ENCODE measurements around the gene TOMM6. TPM values are rescaled to one million over a fixed set of nuclear protein-coding genes. Genes with fewer than 3 reads are reported as not detected.

Gene TOMM6
- polyA plus RNA-seq, 1 of the 3 experiments (the other 2 are of a cell fraction), result 493 TPM

- TF ChIP-seq REST (IDR thresholded peaks at IDR 0.05; ENCODE audit: low read depth, low read length), result no peak
- TF ChIP-seq ZBTB33 (IDR thresholded peaks at IDR 0.05; ENCODE audit: borderline replicate concordance, low read depth), result no peak
Measured at GRCh38 chr6:41785254-41785653, 2.2 kb upstream of the TOMM6 start (continued).

GRCh38 chr6:41785689-41786450 lies 1.6 kb upstream of the TOMM6 start:
- TF ChIP-seq USF2 (IDR thresholded peaks at IDR 0.05; ENCODE audit: borderline replicate concordance, low read depth, low read length) (no peak), RXRA (IDR thresholded peaks at IDR 0.05; ENCODE audit: borderline replicate concordance, low read depth) (no peak), TEAD4 (IDR thresholded peaks at IDR 0.05; ENCODE audit: borderline replicate concordance, insufficient read depth) (no peak), FOXM1 (IDR thresholded peaks at IDR 0.05; ENCODE audit: low read depth) (no peak)
- POLR2A ChIA-PET, result interaction anchor here (3.5 kb wide), 1 partner anchor 52 kb away, joined by 23 read pairs; the partner anchor contains the start of gene TFEB
- H2AFZ ChIP-seq (ENCODE audit: low read depth), result peak overlapping the region; percentile 65; the same call in 1 of the 2 replicates
- H3K36me3 ChIP-seq (replicated peaks in 1 of 2; ENCODE audit: control insufficient read depth in 1 of 2, insufficient read depth in 2 of 2, low read length in 1 of 2), result peaks cover 24 to 29% of the 10 kb centered on the region in 2 experiments
- peaks cover 21% of the 10 kb centered on the region for H3F3A ChIP-seq (replicated peaks; ENCODE audit: insufficient read depth)
- peak overlapping the region; percentile 66 to 100 for H3K4me3 ChIP-seq (ENCODE audit: low read depth in 2 of 2, low read length in 1 of 2)
- H4K20me1 ChIP-seq (ENCODE audit: insufficient read depth), result no peaks in the 10 kb centered on the region
- peak overlapping the region in 1 of 2 experiments; percentile 65; a peak in 3 of 4 replicates for H3K27ac ChIP-seq (ENCODE audit: low read depth in 2 of 2, low read length in 1 of 2)
- peak overlapping the region; percentile 100; the same call in 1 of the 2 replicates for H3K9ac ChIP-seq
- WGBS (ENCODE audit: low lambda C conversion rate), result 41% methylated on average over 10 of the region's 29 CpGs
- H3K9me2 ChIP-seq, result no peaks in the 10 kb centered on the region
- peak overlapping the region; percentile 92 for H3K4me2 ChIP-seq
- CTCF ChIA-PET, result interaction anchor here (0.7 to 8.9 kb wide), 46 partner anchors 8 to 418 kb away, joined by 3 to 118 read pairs (median 8); partner anchors contain the start of genes BYSL, CCND3, MED20 and TFEB
- H3K4me1 ChIP-seq (ENCODE audit: control insufficient read depth in 1 of 2, insufficient read depth in 2 of 2, low read depth in 1 of 2, low read length in 1 of 2), result peaks cover 14 to 25% of the 10 kb centered on the region in 2 experiments; a peak in 2 of 4 replicates
- H3K27me3 ChIP-seq (ENCODE audit: insufficient read depth), result no peaks in the 10 kb centered on the region
- DNase-seq, result no peak
- peaks cover 26% of the 10 kb centered on the region for H3K79me2 ChIP-seq (ENCODE audit: insufficient read depth)
- H3K9me3 ChIP-seq, result no peaks in the 10 kb centered on the region

Measured in SK-N-SH (cell line).